ENCODE results near the gene AHI1. TPM values are rescaled to one million over a fixed set of nuclear protein-coding genes. Genes with fewer than 3 reads are reported as not detected.
"Not testable (repeated sequence)": the region's sequence is repeated elsewhere in the genome, so short reads cannot be mapped to it uniquely, and the experiment has no call there.

Gene AHI1
- total and polyA plus RNA-seq, 2 donors = 11.5 to 21.0 TPM

- Histone ChIP-seq H3K4me3 (ENCODE audit: low read length in 2 of 2) (peak overlapping the region; percentile 87 to 89), H3K36me3 (ENCODE audit: control insufficient read depth in 2 of 2, insufficient read depth in 2 of 2, low read length in 1 of 2) (no peaks in the 10 kb centered on the region)
- 3% methylated on average over 16 of the region's 16 CpGs for WGBS
These were observed 773 bp upstream of the AHI1 start for GRCh38 chr6:135498185-135498841.

GRCh38 chr6:135496800-135497411 is 634 bp downstream of the AHI1 start:
- Histone ChIP-seq H3K9me3 (ENCODE audit: control insufficient read depth in 2 of 2, insufficient read depth in 1 of 2, low read length in 1 of 2) (no peaks in the 10 kb centered on the region), H3K36me3 (ENCODE audit: control insufficient read depth in 2 of 2, insufficient read depth in 2 of 2, low read length in 1 of 2) (no peaks in the 10 kb centered on the region), H3K4me3 (ENCODE audit: low read length in 2 of 2) (peak overlapping the region; percentile 87 to 89), H3K27ac (ENCODE audit: low read depth in 1 of 2, low read length in 1 of 2) (peak overlapping the region; percentile 64 to 91), H3K4me1 (ENCODE audit: control insufficient read depth in 2 of 2, insufficient read depth in 2 of 2, low read length in 2 of 2) (no peaks in the 10 kb centered on the region), H3K27me3 (ENCODE audit: control insufficient read depth in 2 of 2, insufficient read depth in 1 of 2, low read length in 1 of 2) (no peaks in the 10 kb centered on the region)
- DNase-seq (ENCODE audit: low read depth in 6 of 9, low spot score in 9 of 9) = peak in 1 of 9 donors; percentile 25
- 15% methylated on average over 9 of the region's 9 CpGs for WGBS

More at GRCh38 chr6:135498185-135498841, 773 bp upstream of the AHI1 start:
- Histone ChIP-seq H3K4me1 (ENCODE audit: control insufficient read depth in 2 of 2, insufficient read depth in 2 of 2, low read length in 2 of 2) (no peaks in the 10 kb centered on the region), H3K27ac (ENCODE audit: low read depth in 1 of 2, low read length in 1 of 2) (peak overlapping the region; percentile 64 to 91), H3K9me3 (ENCODE audit: control insufficient read depth in 2 of 2, insufficient read depth in 1 of 2, low read length in 1 of 2) (no peaks in the 10 kb centered on the region), H3K27me3 (ENCODE audit: control insufficient read depth in 2 of 2, insufficient read depth in 1 of 2, low read length in 1 of 2) (no peaks in the 10 kb centered on the region)
- peak; percentile 27 to 78 (median 37) for DNase-seq (ENCODE audit: low read depth in 6 of 9, low spot score in 9 of 9)

- WGBS = 98% methylated on average over 10 of the region's 10 CpGs
- no peak for DNase-seq (ENCODE audit: low read depth in 6 of 9, low spot score in 9 of 9)
These were observed 4.2 kb downstream of the AHI1 start for GRCh38 chr6:135493218-135493961.

GRCh38 chr6:135490381-135490780 is 7.2 kb downstream of the AHI1 start:
- H3K4me3 ChIP-seq (ENCODE audit: low read length in 2 of 2) = no peak overlapping the region
- H3K4me1 ChIP-seq (ENCODE audit: control insufficient read depth in 2 of 2, insufficient read depth in 2 of 2, low read length in 2 of 2) = no peaks in the 10 kb centered on the region
- H3K27me3 ChIP-seq (ENCODE audit: control insufficient read depth in 2 of 2, insufficient read depth in 1 of 2, low read length in 1 of 2) = no peaks in the 10 kb centered on the region
- H3K36me3 ChIP-seq (ENCODE audit: control insufficient read depth in 2 of 2, insufficient read depth in 2 of 2, low read length in 1 of 2) = peaks cover 0 to 15% of the 10 kb centered on the region in 2 donors
- H3K27ac ChIP-seq (ENCODE audit: low read depth in 1 of 2, low read length in 1 of 2) = no peak overlapping the region
- no peaks in the 10 kb centered on the region for H3K9me3 ChIP-seq (ENCODE audit: control insufficient read depth in 2 of 2, insufficient read depth in 1 of 2, low read length in 1 of 2)
- WGBS = 98% methylated on average over 3 of the region's 3 CpGs
- DNase-seq (ENCODE audit: low read depth in 6 of 9, low spot score in 9 of 9) = no peak

More at GRCh38 chr6:135493218-135493961, 4.2 kb downstream of the AHI1 start:
- no peaks in the 10 kb centered on the region for H3K4me1 ChIP-seq (ENCODE audit: control insufficient read depth in 2 of 2, insufficient read depth in 2 of 2, low read length in 2 of 2)
- no peak overlapping the region for H3K27ac ChIP-seq (ENCODE audit: low read depth in 1 of 2, low read length in 1 of 2)
- no peak overlapping the region for H3K4me3 ChIP-seq (ENCODE audit: low read length in 2 of 2)
- H3K9me3 ChIP-seq (ENCODE audit: control insufficient read depth in 2 of 2, insufficient read depth in 1 of 2, low read length in 1 of 2) = no peaks in the 10 kb centered on the region
- no peaks in the 10 kb centered on the region for H3K27me3 ChIP-seq (ENCODE audit: control insufficient read depth in 2 of 2, insufficient read depth in 1 of 2, low read length in 1 of 2)
- H3K36me3 ChIP-seq (ENCODE audit: control insufficient read depth in 2 of 2, insufficient read depth in 2 of 2, low read length in 1 of 2) = peaks cover 0 to 9% of the 10 kb centered on the region in 2 donors

GRCh38 chr6:135488023-135488422 is 9.5 kb downstream of the AHI1 start:
- Histone ChIP-seq H3K4me1 (ENCODE audit: control insufficient read depth in 2 of 2, insufficient read depth in 2 of 2, low read length in 2 of 2) (no peaks in the 10 kb centered on the region), H3K27ac (ENCODE audit: low read depth in 1 of 2, low read length in 1 of 2) (no peak overlapping the region), H3K4me3 (ENCODE audit: low read length in 2 of 2) (no peak overlapping the region), H3K9me3 (ENCODE audit: control insufficient read depth in 2 of 2, insufficient read depth in 1 of 2, low read length in 1 of 2) (no peaks in the 10 kb centered on the region), H3K27me3 (ENCODE audit: control insufficient read depth in 2 of 2, insufficient read depth in 1 of 2, low read length in 1 of 2) (no peaks in the 10 kb centered on the region), H3K36me3 (ENCODE audit: control insufficient read depth in 2 of 2, insufficient read depth in 2 of 2, low read length in 1 of 2) (peaks cover 0 to 22% of the 10 kb centered on the region in 2 donors)
- WGBS = 96% methylated on average over 3 of the region's 3 CpGs
- DNase-seq (ENCODE audit: low read depth in 6 of 9, low spot score in 9 of 9) = no peak

GRCh38 chr6:135483903-135484302 is 13.6 kb downstream of the AHI1 start:
- H3K4me3 ChIP-seq (ENCODE audit: low read length in 2 of 2); DNase-seq (ENCODE audit: low read depth in 6 of 9, low spot score in 9 of 9); H3K4me1 ChIP-seq (ENCODE audit: control insufficient read depth in 2 of 2, insufficient read depth in 2 of 2, low read length in 2 of 2); H3K27ac ChIP-seq (ENCODE audit: low read depth in 1 of 2, low read length in 1 of 2); H3K27me3 ChIP-seq (ENCODE audit: control insufficient read depth in 2 of 2, insufficient read depth in 1 of 2, low read length in 1 of 2): not testable (repeated sequence)
- H3K9me3 ChIP-seq (ENCODE audit: control insufficient read depth in 2 of 2, insufficient read depth in 1 of 2, low read length in 1 of 2) = peaks cover 8 to 19% of the 10 kb centered on the region in 2 donors
- WGBS = 96% methylated on average over 2 of the region's 2 CpGs
- peaks cover 11 to 30% of the 10 kb centered on the region in 2 donors for H3K36me3 ChIP-seq (ENCODE audit: control insufficient read depth in 2 of 2, insufficient read depth in 2 of 2, low read length in 1 of 2)

- H3K4me3 ChIP-seq (ENCODE audit: low read length in 2 of 2) = no peak overlapping the region
- H3K27me3 ChIP-seq (ENCODE audit: control insufficient read depth in 2 of 2, insufficient read depth in 1 of 2, low read length in 1 of 2) = no peaks in the 10 kb centered on the region
- WGBS = 98% methylated on average over 3 of the region's 3 CpGs
- H3K4me1 ChIP-seq (ENCODE audit: control insufficient read depth in 2 of 2, insufficient read depth in 2 of 2, low read length in 2 of 2) = no peaks in the 10 kb centered on the region
- no peak for DNase-seq (ENCODE audit: low read depth in 6 of 9, low spot score in 9 of 9)
- peaks cover 12 to 23% of the 10 kb centered on the region in 2 donors for H3K9me3 ChIP-seq (ENCODE audit: control insufficient read depth in 2 of 2, insufficient read depth in 1 of 2, low read length in 1 of 2)
- peaks cover 14 to 33% of the 10 kb centered on the region in 2 donors for H3K36me3 ChIP-seq (ENCODE audit: control insufficient read depth in 2 of 2, insufficient read depth in 2 of 2, low read length in 1 of 2)
- H3K27ac ChIP-seq (ENCODE audit: low read depth in 1 of 2, low read length in 1 of 2) = no peak overlapping the region
These were observed 15.7 kb downstream of the AHI1 start for GRCh38 chr6:135481783-135482369.

- no peak overlapping the region for H3K27ac ChIP-seq (ENCODE audit: low read depth in 1 of 2, low read length in 1 of 2)
- DNase-seq (ENCODE audit: low read depth in 6 of 9, low spot score in 9 of 9) = no peak
- no peak overlapping the region for H3K4me3 ChIP-seq (ENCODE audit: low read length in 2 of 2)
- H3K4me1 ChIP-seq (ENCODE audit: control insufficient read depth in 2 of 2, insufficient read depth in 2 of 2, low read length in 2 of 2) = no peaks in the 10 kb centered on the region
- no peaks in the 10 kb centered on the region for H3K27me3 ChIP-seq (ENCODE audit: control insufficient read depth in 2 of 2, insufficient read depth in 1 of 2, low read length in 1 of 2)
- H3K36me3 ChIP-seq (ENCODE audit: control insufficient read depth in 2 of 2, insufficient read depth in 2 of 2, low read length in 1 of 2) = peaks cover 14 to 27% of the 10 kb centered on the region in 2 donors
- WGBS = over 99% methylated on average over 2 of the region's 2 CpGs
- peaks cover 12 to 23% of the 10 kb centered on the region in 2 donors for H3K9me3 ChIP-seq (ENCODE audit: control insufficient read depth in 2 of 2, insufficient read depth in 1 of 2, low read length in 1 of 2)
These were observed 17.9 kb downstream of the AHI1 start for GRCh38 chr6:135479601-135480000.

- H3K27ac ChIP-seq (ENCODE audit: low read depth in 1 of 2, low read length in 1 of 2) = no peak overlapping the region
These were observed 18.9 kb downstream of the AHI1 start for GRCh38 chr6:135478626-135479025.

More at GRCh38 chr6:135478626-135479025, 18.9 kb downstream of the AHI1 start:
- peaks cover 14 to 21% of the 10 kb centered on the region in 2 donors for H3K36me3 ChIP-seq (ENCODE audit: control insufficient read depth in 2 of 2, insufficient read depth in 2 of 2, low read length in 1 of 2)
- H3K9me3 ChIP-seq (ENCODE audit: control insufficient read depth in 2 of 2, insufficient read depth in 1 of 2, low read length in 1 of 2) = peaks cover 12 to 23% of the 10 kb centered on the region in 2 donors
- H3K4me1 ChIP-seq (ENCODE audit: control insufficient read depth in 2 of 2, insufficient read depth in 2 of 2, low read length in 2 of 2) = no peaks in the 10 kb centered on the region
- no peaks in the 10 kb centered on the region for H3K27me3 ChIP-seq (ENCODE audit: control insufficient read depth in 2 of 2, insufficient read depth in 1 of 2, low read length in 1 of 2)
- no peak overlapping the region for H3K4me3 ChIP-seq (ENCODE audit: low read length in 2 of 2)
- DNase-seq (ENCODE audit: low read depth in 6 of 9, low spot score in 9 of 9) = no peak

All from thymus (tissue), 11 donors.